Muscle of leg (tissue), 11 donors: Measurements from ENCODE around the gene PCSK5. TPM values are rescaled to one million over a fixed set of nuclear protein-coding genes. Genes with fewer than 3 reads are reported as not detected.
"Not testable (repeated sequence)": the region's sequence is repeated elsewhere in the genome, so short reads cannot be mapped to it uniquely, and the experiment has no call there.

Source experiments
- DNase-seq: peaks from one replicate; pipeline ENCODE4 v3.0.0; 2013
- H3K27ac ChIP-seq: one replicate; pipeline ENCODE4 v1.5.1; 2013; ENCODE audit warnings: mild to moderate bottlenecking, low read length, control low read depth
- H3K27me3 ChIP-seq: one replicate; pipeline ENCODE4 v1.6.1; 2013; ENCODE audit warnings: low read length; ENCODE audit not compliant: control insufficient read depth, insufficient read depth
- H3K36me3 ChIP-seq: one replicate; pipeline ENCODE4 v1.6.1; 2013; ENCODE audit warnings: low read length; ENCODE audit not compliant: control insufficient read depth, insufficient read depth
- H3K4me1 ChIP-seq: one replicate; pipeline ENCODE4 v1.6.1; 2013; ENCODE audit warnings: low read length; ENCODE audit not compliant: control insufficient read depth, insufficient read depth
- H3K4me3 ChIP-seq: one replicate; pipeline ENCODE4 v1.5.1; 2013; ENCODE audit warnings: low read length, control low read depth
- H3K9me3 ChIP-seq: replicated peaks from 2 replicates; pipeline ENCODE4 v1.6.1; 2013; ENCODE audit warnings: low read depth, low read length; ENCODE audit not compliant: control insufficient read depth
- whole genome bisulfite sequencing: methylation state at CpG from one replicate; pipeline ENCODE4 v1.1.5; 2013; ENCODE audit warnings: missing lambda C conversion rate; ENCODE audit not compliant: insufficient coverage; 5-methylcytosine and 5-hydroxymethylcytosine counted together
- polyA plus RNA-seq, 8 donors: library from polyadenylated mRNA; unstranded; fragments of 120-200 nt; gene quantifications; one replicate each; pipeline versions ENCODE4 v1.2.1 to v1.2.3, GENCODE V29; 2013; ENCODE audit warnings: inconsistent platforms in 1 of 8, low replicate concordance in 1 of 8; ENCODE audit not compliant: insufficient read length in 8 of 8, insufficient read depth in 1 of 8
- total RNA-seq: library from RNA; stranded (reverse); fragments of 120-200 nt; gene quantifications from one replicate; pipeline ENCODE4 v1.2.4, GENCODE V29; 2013

Gene PCSK5
- total and polyA plus RNA-seq, 9 donors, result 12.9 to 22.1 (median 16.7) TPM

- Histone ChIP-seq H3K4me1 (no peaks in the 10 kb centered on the region), H3K36me3 (no peaks in the 10 kb centered on the region), H3K27ac (no peak overlapping the region), H3K9me3 (no peaks in the 10 kb centered on the region), H3K27me3 (no peaks in the 10 kb centered on the region), H3K4me3 (no peak overlapping the region)
- WGBS, result 94% methylated on average over 2 of the region's 4 CpGs
- DNase-seq, result no peak
Observed at GRCh38 chr9:76359365-76359764, 468.9 kb downstream of the PCSK5 start.

- Histone ChIP-seq H3K4me1 (no peaks in the 10 kb centered on the region), H3K27ac (no peak overlapping the region), H3K4me3 (no peak overlapping the region), H3K36me3 (no peaks in the 10 kb centered on the region), H3K27me3 (no peaks in the 10 kb centered on the region), H3K9me3 (no peaks in the 10 kb centered on the region)
- no peak for DNase-seq
- WGBS, result no CpG with 5 or more reads among the region's 2 CpGs
Observed at GRCh38 chr9:76359766-76360165, 469.3 kb downstream of the PCSK5 start.

GRCh38 chr9:76362332-76363031 is 472.0 kb downstream of the PCSK5 start:
- H3K36me3 ChIP-seq, result not testable (repeated sequence)
- WGBS, result 73% methylated on average over 9 of the region's 16 CpGs

GRCh38 chr9:76363032-76363395 is 472.5 kb downstream of the PCSK5 start:
- DNase-seq, result no peak
- 78% methylated on average over 3 of the region's 3 CpGs for WGBS
- Histone ChIP-seq H3K36me3 (no peaks in the 10 kb centered on the region), H3K9me3 (no peaks in the 10 kb centered on the region), H3K4me3 (no peak overlapping the region), H3K27me3 (no peaks in the 10 kb centered on the region), H3K4me1 (no peaks in the 10 kb centered on the region), H3K27ac (no peak overlapping the region)

More at GRCh38 chr9:76362332-76363031, 472.0 kb downstream of the PCSK5 start:
- H3K9me3 ChIP-seq, H3K27ac ChIP-seq, DNase-seq, H3K4me1 ChIP-seq, H3K4me3 ChIP-seq, H3K27me3 ChIP-seq: not testable (repeated sequence)

- no peaks in the 10 kb centered on the region for H3K9me3 ChIP-seq
- no peaks in the 10 kb centered on the region for H3K36me3 ChIP-seq
- no peak overlapping the region for H3K27ac ChIP-seq
- no CpG with 5 or more reads among the region's 1 CpG for WGBS
- H3K4me1 ChIP-seq, result peaks cover 3% of the 10 kb centered on the region
- no peaks in the 10 kb centered on the region for H3K27me3 ChIP-seq
- no peak overlapping the region for H3K4me3 ChIP-seq
- DNase-seq, result no peak
Observed at GRCh38 chr9:76365028-76365427, 474.6 kb downstream of the PCSK5 start.

GRCh38 chr9:76366275-76366674 is 475.8 kb downstream of the PCSK5 start:
- Histone ChIP-seq H3K4me1 (peaks cover 3% of the 10 kb centered on the region), H3K27me3 (no peaks in the 10 kb centered on the region), H3K9me3 (no peaks in the 10 kb centered on the region), H3K4me3 (no peak overlapping the region), H3K27ac (no peak overlapping the region), H3K36me3 (no peaks in the 10 kb centered on the region)
- DNase-seq, result no peak
- WGBS, result no CpG with 5 or more reads among the region's 4 CpGs

- Histone ChIP-seq H3K27ac (no peak overlapping the region), H3K4me3 (no peak overlapping the region), H3K36me3 (no peaks in the 10 kb centered on the region), H3K9me3 (no peaks in the 10 kb centered on the region), H3K4me1 (peaks cover 16% of the 10 kb centered on the region), H3K27me3 (no peaks in the 10 kb centered on the region)
- DNase-seq, result peak; percentile 41
- WGBS, result no CpG with 5 or more reads among the region's 4 CpGs
Observed at GRCh38 chr9:76369583-76369982, 479.1 kb downstream of the PCSK5 start.

GRCh38 chr9:76370396-76371023 is 480.0 kb downstream of the PCSK5 start:
- Histone ChIP-seq H3K27me3 (no peaks in the 10 kb centered on the region), H3K4me3 (no peak overlapping the region), H3K27ac (no peak overlapping the region), H3K36me3 (no peaks in the 10 kb centered on the region), H3K9me3 (no peaks in the 10 kb centered on the region), H3K4me1 (peaks cover 17% of the 10 kb centered on the region)
- WGBS, result 78% methylated on average over 2 of the region's 3 CpGs
- DNase-seq, result no peak

GRCh38 chr9:76371901-76372300 is 481.4 kb downstream of the PCSK5 start:
- no peaks in the 10 kb centered on the region for H3K27me3 ChIP-seq
- H3K36me3 ChIP-seq, result no peaks in the 10 kb centered on the region
- no peak overlapping the region for H3K27ac ChIP-seq
- H3K9me3 ChIP-seq, result no peaks in the 10 kb centered on the region
- H3K4me3 ChIP-seq, result no peak overlapping the region
- no peak for DNase-seq
- peaks cover 17% of the 10 kb centered on the region for H3K4me1 ChIP-seq
- no CpG with 5 or more reads among the region's 1 CpG for WGBS

GRCh38 chr9:76372336-76372735 is 481.9 kb downstream of the PCSK5 start:
- H3K36me3 ChIP-seq, result no peaks in the 10 kb centered on the region
- H3K4me3 ChIP-seq, result no peak overlapping the region
- H3K27ac ChIP-seq, result no peak overlapping the region
- H3K4me1 ChIP-seq, result peaks cover 17% of the 10 kb centered on the region
- no peaks in the 10 kb centered on the region for H3K9me3 ChIP-seq
- H3K27me3 ChIP-seq, result no peaks in the 10 kb centered on the region
- no peak for DNase-seq
